ENCODE data around the gene SFT2D1. TPM values are rescaled to one million over a fixed set of nuclear protein-coding genes. Genes with fewer than 3 reads are reported as not detected.
A peak's percentile ranks its signal among the peaks of the same experiment; 100 is the strongest.

The SFT2D1 gene
- total RNA-seq, 1 donor = 25.7 TPM

DNA sequence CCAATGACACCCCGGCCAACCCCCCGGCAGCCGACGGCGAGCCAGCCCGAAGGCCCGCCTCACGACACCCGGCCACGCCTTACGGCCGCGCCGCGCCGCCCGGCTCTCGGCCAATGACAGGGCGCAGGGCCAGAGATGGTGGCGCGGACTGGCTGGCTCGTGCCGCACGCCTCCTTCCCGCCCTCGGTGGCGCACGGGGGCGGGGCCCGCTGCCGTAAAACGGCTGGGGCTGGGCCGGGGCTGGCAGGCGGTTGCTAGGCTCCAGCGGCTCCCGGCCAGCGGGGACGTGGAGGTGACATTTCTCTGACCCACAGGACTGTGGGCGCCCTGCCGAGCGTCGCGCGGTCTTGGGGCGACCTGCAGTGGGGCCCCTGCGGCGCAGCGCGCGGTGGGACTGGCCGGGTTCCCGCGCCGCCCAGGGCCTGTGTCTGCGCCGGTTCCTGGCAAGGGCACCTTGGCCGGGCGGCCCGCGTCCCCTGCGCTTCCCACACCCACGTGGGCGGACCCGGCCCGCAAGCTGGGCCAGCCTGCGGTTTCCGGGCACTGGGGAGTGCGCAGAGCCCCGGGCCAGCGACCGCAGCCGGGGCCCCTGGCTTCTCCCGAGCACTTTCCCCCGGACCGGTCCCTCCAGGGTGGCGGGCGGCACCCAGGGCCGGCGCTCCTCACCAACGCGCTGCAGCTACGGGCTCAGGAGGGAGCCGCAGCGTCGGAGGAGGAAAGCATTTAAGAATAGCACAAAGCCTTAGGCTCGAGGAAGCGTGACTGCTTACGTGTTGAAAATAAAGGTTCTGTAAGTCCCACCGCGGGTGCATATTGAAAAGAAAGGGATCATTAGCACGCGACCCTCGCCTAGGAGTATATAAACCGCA is 40.8 kb upstream of the SFT2D1 start, which contains the start of gene MPC1:
MPC1 (minus strand) TSS at position 8 of the 869 bp plus-strand sequence. CDS start 64 bp downstream, outside the sequence.
- Histone ChIP-seq H3K9me3 (ENCODE audit: low read depth, low read length) (no peaks in the 10 kb centered on the region), H2AFZ (ENCODE audit: low read length) (peak within 1 kb of the TSS; percentile 97), H3K4me2 (ENCODE audit: insufficient read depth, low read length) (peak within 1 kb of the TSS; percentile 99), H3K36me3 (ENCODE audit: insufficient read depth, low read length) (no peaks in the 10 kb centered on the region), H3K4me1 (ENCODE audit: insufficient read depth, low read length) (no peaks in the 10 kb centered on the region), H4K20me1 (ENCODE audit: insufficient read depth, low read length) (no peaks in the 10 kb centered on the region), H3K4me3 (ENCODE audit: insufficient read depth, low read length) (peak within 1 kb of the TSS; percentile 92), H3K27ac (ENCODE audit: low read depth, low read length) (peak within 1 kb of the TSS; percentile 85), H3K27me3 (ENCODE audit: insufficient read depth, low read length) (no peaks in the 10 kb centered on the region), H3K79me2 (ENCODE audit: insufficient read depth, low read length) (peaks cover 10% of the 10 kb centered on the region)
- peak; percentile 100 for DNase-seq (ENCODE audit: insufficient read length, low spot score, missing footprints)
- TF ChIP-seq, protein P1, sequence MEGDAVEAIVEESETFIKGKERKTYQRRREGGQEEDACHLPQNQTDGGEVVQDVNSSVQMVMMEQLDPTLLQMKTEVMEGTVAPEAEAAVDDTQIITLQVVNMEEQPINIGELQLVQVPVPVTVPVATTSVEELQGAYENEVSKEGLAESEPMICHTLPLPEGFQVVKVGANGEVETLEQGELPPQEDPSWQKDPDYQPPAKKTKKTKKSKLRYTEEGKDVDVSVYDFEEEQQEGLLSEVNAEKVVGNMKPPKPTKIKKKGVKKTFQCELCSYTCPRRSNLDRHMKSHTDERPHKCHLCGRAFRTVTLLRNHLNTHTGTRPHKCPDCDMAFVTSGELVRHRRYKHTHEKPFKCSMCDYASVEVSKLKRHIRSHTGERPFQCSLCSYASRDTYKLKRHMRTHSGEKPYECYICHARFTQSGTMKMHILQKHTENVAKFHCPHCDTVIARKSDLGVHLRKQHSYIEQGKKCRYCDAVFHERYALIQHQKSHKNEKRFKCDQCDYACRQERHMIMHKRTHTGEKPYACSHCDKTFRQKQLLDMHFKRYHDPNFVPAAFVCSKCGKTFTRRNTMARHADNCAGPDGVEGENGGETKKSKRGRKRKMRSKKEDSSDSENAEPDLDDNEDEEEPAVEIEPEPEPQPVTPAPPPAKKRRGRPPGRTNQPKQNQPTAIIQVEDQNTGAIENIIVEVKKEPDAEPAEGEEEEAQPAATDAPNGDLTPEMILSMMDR (IDR thresholded peaks at IDR 0.05; ENCODE audit: extremely low read depth, low read depth, low read length) = no peak

DNA sequence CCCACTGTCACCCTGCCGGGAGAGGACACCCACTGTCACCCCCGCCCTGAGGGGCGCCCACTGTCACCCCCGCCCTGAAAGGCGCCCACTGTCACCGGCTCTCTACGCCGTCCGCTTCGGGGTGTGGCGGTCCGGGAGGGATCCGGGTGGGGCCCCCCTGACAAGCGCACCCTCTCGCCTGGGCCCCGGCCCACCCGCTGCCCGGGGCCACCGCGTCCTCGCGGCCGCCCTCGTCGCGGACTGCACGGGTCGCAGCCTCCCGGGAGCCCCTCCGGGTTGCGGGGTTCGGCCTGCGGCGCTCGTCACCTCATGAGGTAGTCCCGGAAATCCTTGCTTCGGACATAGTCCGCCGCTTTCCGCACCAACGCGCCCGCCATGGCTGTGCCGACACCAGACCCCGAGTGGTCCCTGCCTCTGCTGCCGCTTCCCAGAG is 40.2 kb upstream of the SFT2D1 start:
- Histone ChIP-seq H4K20me1 (ENCODE audit: insufficient read depth, low read length) (no peaks in the 10 kb centered on the region), H3K9me3 (ENCODE audit: low read depth, low read length) (no peaks in the 10 kb centered on the region), H3K27me3 (ENCODE audit: insufficient read depth, low read length) (no peaks in the 10 kb centered on the region), H3K27ac (ENCODE audit: low read depth, low read length) (peak overlapping the region; percentile 85), H2AFZ (ENCODE audit: low read length) (peak overlapping the region; percentile 87), H3K4me2 (ENCODE audit: insufficient read depth, low read length) (peak overlapping the region; percentile 99), H3K4me1 (ENCODE audit: insufficient read depth, low read length) (no peaks in the 10 kb centered on the region), H3K79me2 (ENCODE audit: insufficient read depth, low read length) (peaks cover 10% of the 10 kb centered on the region), H3K4me3 (ENCODE audit: insufficient read depth, low read length) (peak overlapping the region; percentile 92), H3K36me3 (ENCODE audit: insufficient read depth, low read length) (no peaks in the 10 kb centered on the region)
- DNase-seq (ENCODE audit: insufficient read length, low spot score, missing footprints) = no peak
- TF ChIP-seq, protein P1 (IDR thresholded peaks at IDR 0.05; ENCODE audit: extremely low read depth, low read depth, low read length) = no peak

DNA sequence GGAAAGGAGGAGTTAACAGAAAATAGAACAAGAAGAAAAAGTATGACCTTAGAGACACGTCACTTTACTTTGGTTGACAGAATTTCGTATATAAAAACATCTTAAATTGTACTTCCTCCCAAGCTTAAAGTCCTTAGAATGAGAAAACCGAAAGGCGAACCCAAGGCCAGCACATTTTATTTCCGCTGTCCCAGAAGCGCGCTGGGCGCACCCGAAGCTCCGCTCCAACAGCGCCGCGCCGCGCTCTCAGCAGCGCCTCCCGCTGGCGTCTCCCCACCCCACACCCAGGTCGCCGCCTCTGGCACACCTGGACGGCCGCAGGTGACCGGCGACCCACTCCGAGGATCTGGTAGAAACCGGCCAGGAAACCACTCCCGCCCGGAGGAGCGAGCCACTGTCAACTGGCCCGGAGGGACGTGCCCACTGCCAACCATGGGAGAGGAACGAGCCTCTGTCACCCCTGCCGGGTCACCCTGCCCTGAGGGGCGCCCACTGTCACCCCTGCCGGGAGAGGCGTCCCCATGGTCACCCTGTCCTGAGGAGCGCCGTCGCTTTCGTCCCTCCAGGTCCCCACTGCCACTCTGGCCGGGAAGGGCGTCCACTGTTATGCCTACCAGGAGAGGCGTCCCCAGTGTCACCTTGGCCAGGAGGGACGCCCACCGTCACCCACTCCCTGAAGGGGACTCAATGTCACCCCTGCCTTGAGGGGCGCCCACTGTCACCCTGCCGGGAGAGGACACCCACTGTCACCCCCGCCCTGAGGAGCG is 39.6 kb upstream of the SFT2D1 start:
- no peaks in the 10 kb centered on the region for H3K4me1 ChIP-seq (ENCODE audit: insufficient read depth, low read length)
- peak overlapping the region; percentile 92 for H3K4me3 ChIP-seq (ENCODE audit: insufficient read depth, low read length)
- DNase-seq (ENCODE audit: insufficient read length, low spot score, missing footprints) = peak; percentile 87
- no peaks in the 10 kb centered on the region for H4K20me1 ChIP-seq (ENCODE audit: insufficient read depth, low read length)
- peaks cover 10% of the 10 kb centered on the region for H3K79me2 ChIP-seq (ENCODE audit: insufficient read depth, low read length)
- TF ChIP-seq, protein P1 (IDR thresholded peaks at IDR 0.05; ENCODE audit: extremely low read depth, low read depth, low read length) = peak; percentile 67
- H3K36me3 ChIP-seq (ENCODE audit: insufficient read depth, low read length) = no peaks in the 10 kb centered on the region
- H3K4me2 ChIP-seq (ENCODE audit: insufficient read depth, low read length) = peak overlapping the region; percentile 99
- H3K9me3 ChIP-seq (ENCODE audit: low read depth, low read length) = no peaks in the 10 kb centered on the region
- peak overlapping the region; percentile 87 for H2AFZ ChIP-seq (ENCODE audit: low read length)
- peak overlapping the region; percentile 85 for H3K27ac ChIP-seq (ENCODE audit: low read depth, low read length)
- no peaks in the 10 kb centered on the region for H3K27me3 ChIP-seq (ENCODE audit: insufficient read depth, low read length)

DNA sequence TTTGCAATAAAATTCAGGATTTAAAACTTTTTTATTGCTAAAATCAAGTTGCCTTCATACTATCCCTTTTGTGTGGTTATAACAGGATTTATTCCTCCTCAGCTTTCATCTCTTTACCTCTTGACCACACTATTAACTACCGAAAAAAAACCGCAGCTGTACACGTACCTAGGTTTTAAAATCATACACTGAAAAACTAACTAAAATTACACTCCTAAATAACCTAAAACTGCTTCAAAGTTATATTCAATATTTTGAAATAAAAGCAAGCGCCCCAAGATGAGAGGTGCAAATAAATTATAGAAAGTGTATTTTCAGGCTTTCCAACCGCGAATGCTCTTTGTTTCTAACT is 39.0 kb upstream of the SFT2D1 start:
- Histone ChIP-seq H4K20me1 (ENCODE audit: insufficient read depth, low read length) (no peaks in the 10 kb centered on the region), H3K79me2 (ENCODE audit: insufficient read depth, low read length) (peaks cover 10% of the 10 kb centered on the region), H3K36me3 (ENCODE audit: insufficient read depth, low read length) (no peaks in the 10 kb centered on the region), H2AFZ (ENCODE audit: low read length) (peak overlapping the region; percentile 87), H3K4me3 (ENCODE audit: insufficient read depth, low read length) (peak overlapping the region; percentile 92), H3K9me3 (ENCODE audit: low read depth, low read length) (no peaks in the 10 kb centered on the region), H3K4me1 (ENCODE audit: insufficient read depth, low read length) (no peaks in the 10 kb centered on the region), H3K27ac (ENCODE audit: low read depth, low read length) (no peak overlapping the region), H3K4me2 (ENCODE audit: insufficient read depth, low read length) (peak overlapping the region; percentile 99), H3K27me3 (ENCODE audit: insufficient read depth, low read length) (no peaks in the 10 kb centered on the region)
- no peak for DNase-seq (ENCODE audit: insufficient read length, low spot score, missing footprints)
- TF ChIP-seq, protein P1 (IDR thresholded peaks at IDR 0.05; ENCODE audit: extremely low read depth, low read depth, low read length) = no peak
